Thoracic aorta (tissue), 2 donors: ENCODE data around the gene EXOC7. TPM values are rescaled to one million over a fixed set of nuclear protein-coding genes. Genes with fewer than 3 reads are reported as not detected.

Source experiments
- ATAC-seq: fragments of 150-250 bp; one replicate; pipeline ENCODE4 v1.8.0; 2017; ENCODE audit warnings: low read depth; ENCODE audit not compliant: insufficient number of reproducible peaks, low FRiP score
- DNase-seq: peaks from one replicate; pipeline ENCODE4 v3.0.0-alpha.2; 2020; ENCODE audit warnings: low spot score
- H3K27ac ChIP-seq, 2 donors: fragments of 200-600 bp; sonication (generic); 1 replicate in 1 of 2; 2 replicates in 1 of 2; pipeline ENCODE4 v1.5.1; 2016; ENCODE audit warnings: mild to moderate bottlenecking in 2 of 2, moderate library complexity in 2 of 2
- H3K27me3 ChIP-seq: fragments of 200-600 bp; sonication (generic); replicated peaks from 2 replicates; pipeline ENCODE4 v1.6.0; 2016; ENCODE audit warnings: mild to moderate bottlenecking; ENCODE audit not compliant: insufficient read depth
- H3K36me3 ChIP-seq: fragments of 200-600 bp; sonication (generic); one replicate; pipeline ENCODE4 v1.5.1; 2016
- H3K4me1 ChIP-seq, 2 donors: fragments of 200-600 bp; sonication (generic); 1 replicate in 1 of 2; 2 replicates in 1 of 2; pipeline versions ENCODE4 v1.5.1 to v1.6.0; 2016; ENCODE audit warnings: low read depth in 2 of 2, mild to moderate bottlenecking in 1 of 2; ENCODE audit not compliant: control insufficient read depth in 1 of 2
- H3K4me3 ChIP-seq: fragments of 200-600 bp; sonication (generic); 2 replicates; pipeline ENCODE4 v1.5.1; 2016; ENCODE audit warnings: mild to moderate bottlenecking
- H3K9me3 ChIP-seq: fragments of 200-600 bp; sonication (generic); 2 replicates; pipeline ENCODE4 v1.5.1; 2016
- total RNA-seq, 2 donors: library from RNA; depleted of rRNA; stranded (reverse); fragments of >200 nt; gene quantifications; one replicate each; pipeline versions ENCODE4 v1.1.0 to v1.2.3, GENCODE V29; 2016
- TF ChIP-seq, protein P1 (sequence below): fragments of 200-600 bp; sonication (generic); IDR thresholded peaks from one replicate; pipeline ENCODE4 v1.5.1; 2019; ENCODE audit warnings: antibody characterized with exemption

EXOC7 gene
- total RNA-seq, 2 donors from 2014 or later: 79.7 to 94.0 TPM

- Histone ChIP-seq H3K36me3 (peaks cover 77% of the 10 kb centered on the region), H3K27ac (no peak overlapping the region), H3K4me1 (no peaks in the 10 kb centered on the region), H3K4me3 (no peak overlapping the region), H3K9me3 (no peaks in the 10 kb centered on the region), H3K27me3 (no peaks in the 10 kb centered on the region)
- no peak for DNase-seq
- no peak for ATAC-seq
- TF ChIP-seq, protein P1, sequence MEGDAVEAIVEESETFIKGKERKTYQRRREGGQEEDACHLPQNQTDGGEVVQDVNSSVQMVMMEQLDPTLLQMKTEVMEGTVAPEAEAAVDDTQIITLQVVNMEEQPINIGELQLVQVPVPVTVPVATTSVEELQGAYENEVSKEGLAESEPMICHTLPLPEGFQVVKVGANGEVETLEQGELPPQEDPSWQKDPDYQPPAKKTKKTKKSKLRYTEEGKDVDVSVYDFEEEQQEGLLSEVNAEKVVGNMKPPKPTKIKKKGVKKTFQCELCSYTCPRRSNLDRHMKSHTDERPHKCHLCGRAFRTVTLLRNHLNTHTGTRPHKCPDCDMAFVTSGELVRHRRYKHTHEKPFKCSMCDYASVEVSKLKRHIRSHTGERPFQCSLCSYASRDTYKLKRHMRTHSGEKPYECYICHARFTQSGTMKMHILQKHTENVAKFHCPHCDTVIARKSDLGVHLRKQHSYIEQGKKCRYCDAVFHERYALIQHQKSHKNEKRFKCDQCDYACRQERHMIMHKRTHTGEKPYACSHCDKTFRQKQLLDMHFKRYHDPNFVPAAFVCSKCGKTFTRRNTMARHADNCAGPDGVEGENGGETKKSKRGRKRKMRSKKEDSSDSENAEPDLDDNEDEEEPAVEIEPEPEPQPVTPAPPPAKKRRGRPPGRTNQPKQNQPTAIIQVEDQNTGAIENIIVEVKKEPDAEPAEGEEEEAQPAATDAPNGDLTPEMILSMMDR: no peak
These were observed 14.6 kb downstream of the EXOC7 start for GRCh38 chr17:76088868-76089576.

DNA sequence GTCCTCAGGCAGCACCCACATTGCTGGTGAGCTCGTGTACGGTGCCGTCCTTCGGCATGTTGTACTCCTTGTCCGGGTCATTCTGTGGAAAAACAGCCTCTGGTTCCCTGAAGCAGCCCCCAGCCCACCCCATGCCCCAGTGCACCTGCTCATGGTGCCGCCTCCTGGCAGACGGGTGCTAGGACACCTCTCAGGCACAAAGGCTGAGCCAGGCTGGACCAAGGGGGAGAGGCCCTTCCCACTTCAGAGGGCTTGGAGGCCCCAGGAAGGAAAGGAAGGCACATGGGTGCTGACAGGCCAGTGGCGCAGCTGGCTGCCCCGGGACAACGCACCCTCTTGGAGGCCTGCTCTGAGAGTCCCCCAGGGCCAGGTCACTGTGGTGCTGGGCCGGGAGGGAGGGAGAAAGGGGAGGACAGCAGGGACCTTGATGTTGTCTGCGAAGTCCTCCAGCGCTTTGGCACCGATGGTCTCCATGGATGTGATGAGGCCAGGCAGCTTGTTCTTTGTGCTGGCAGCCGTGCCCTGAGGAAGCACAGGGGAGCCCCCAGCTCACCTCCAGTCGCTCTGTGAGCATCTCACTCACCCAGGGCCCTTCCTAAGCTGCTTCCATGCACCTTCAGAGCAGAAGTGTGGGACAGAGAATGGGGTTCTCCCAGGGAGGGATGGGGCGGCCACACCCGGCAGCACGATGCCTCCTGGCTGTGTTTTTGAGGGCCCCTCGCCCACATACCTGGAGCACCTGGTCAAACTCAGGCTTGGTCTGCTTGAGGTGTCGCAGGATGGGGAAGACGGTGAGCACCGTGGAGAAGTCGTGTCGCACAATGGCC is 15.3 kb downstream of the EXOC7 start:
- ATAC-seq: no peak
- H3K27me3 ChIP-seq: no peaks in the 10 kb centered on the region
- peaks cover 69% of the 10 kb centered on the region for H3K36me3 ChIP-seq
- no peak for DNase-seq
- no peaks in the 10 kb centered on the region for H3K9me3 ChIP-seq
- H3K4me1 ChIP-seq: no peaks in the 10 kb centered on the region
- H3K27ac ChIP-seq: no peak overlapping the region
- H3K4me3 ChIP-seq: no peak overlapping the region
- TF ChIP-seq, protein P1: no peak

DNA sequence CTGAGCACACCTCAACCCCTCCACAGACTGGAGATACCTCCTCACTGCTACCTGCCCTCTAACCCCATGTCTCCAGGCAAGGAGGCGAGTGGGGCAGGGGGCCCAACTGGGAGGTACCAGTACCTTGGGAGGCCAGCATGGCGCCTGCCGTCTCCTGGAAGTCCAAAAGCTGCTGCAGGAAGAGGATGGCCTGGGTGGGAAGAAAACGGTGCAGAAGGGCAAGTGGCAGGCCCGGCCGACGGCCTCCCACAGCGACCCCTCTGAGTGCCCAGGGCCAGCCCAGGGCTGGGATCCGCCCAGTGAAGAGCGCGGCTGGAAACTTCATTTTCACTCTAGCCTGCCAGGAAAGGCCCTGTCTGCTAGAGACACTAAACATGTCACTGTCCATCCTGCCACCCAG is 16.1 kb downstream of the EXOC7 start:
- Histone ChIP-seq H3K4me3 (no peak overlapping the region), H3K27ac (no peak overlapping the region), H3K4me1 (no peaks in the 10 kb centered on the region), H3K27me3 (no peaks in the 10 kb centered on the region), H3K9me3 (no peaks in the 10 kb centered on the region), H3K36me3 (peaks cover 62% of the 10 kb centered on the region)
- ATAC-seq (no peak), DNase-seq (no peak)
- TF ChIP-seq, protein P1: no peak

GRCh38 chr17:76086384-76086783 is 17.2 kb downstream of the EXOC7 start:
- peaks cover 60% of the 10 kb centered on the region for H3K36me3 ChIP-seq
- TF ChIP-seq, protein P1: no peak
- no peak overlapping the region for H3K27ac ChIP-seq
- H3K4me1 ChIP-seq: no peaks in the 10 kb centered on the region
- no peaks in the 10 kb centered on the region for H3K27me3 ChIP-seq
- no peak for ATAC-seq
- DNase-seq: no peak
- H3K9me3 ChIP-seq: no peaks in the 10 kb centered on the region
- no peak overlapping the region for H3K4me3 ChIP-seq

- no peak for ATAC-seq
These were observed 17.7 kb downstream of the EXOC7 start for GRCh38 chr17:76085731-76086366.

More at GRCh38 chr17:76085731-76086366, 17.7 kb downstream of the EXOC7 start:
- Histone ChIP-seq H3K27ac (no peak overlapping the region), H3K9me3 (no peaks in the 10 kb centered on the region), H3K4me3 (no peak overlapping the region), H3K4me1 (no peaks in the 10 kb centered on the region), H3K36me3 (peaks cover 60% of the 10 kb centered on the region), H3K27me3 (no peaks in the 10 kb centered on the region)
- no peak for DNase-seq
- TF ChIP-seq, protein P1: no peak
